Natural killer cell (primary cell): Measurements from ENCODE around the gene PYGM. TPM values are rescaled to one million over a fixed set of nuclear protein-coding genes. Genes with fewer than 3 reads are reported as not detected.

Source experiments
- ATAC-seq, 3 donors: fragments of 150-1000 bp in 2 of 3; fragments of 200-7000 bp in 1 of 3; cut with Tn5 transposase; 1 replicate in 1 of 3; 2 replicates in 2 of 3; pipeline ENCODE4 v1.10.0; 2021; ENCODE audit warnings: mild to moderate bottlenecking in 2 of 3, moderate library complexity in 2 of 3
- DNase-seq, 2 donors: peaks; one replicate each; pipeline versions ENCODE4 v3.0.0 to v3.0.0-alpha.2; 2013 to 2021; ENCODE audit warnings: mixed read lengths in 1 of 2
- H3K27ac ChIP-seq: one replicate; pipeline ENCODE4 v1.5.1; 2013; ENCODE audit warnings: mild to moderate bottlenecking, low read length
- H3K27me3 ChIP-seq: one replicate; pipeline ENCODE4 v1.6.1; 2013; ENCODE audit warnings: low read length; ENCODE audit not compliant: control insufficient read depth, insufficient read depth
- H3K36me3 ChIP-seq: one replicate; pipeline ENCODE4 v1.6.1; 2013; ENCODE audit warnings: low read length; ENCODE audit not compliant: control insufficient read depth, insufficient read depth
- H3K4me1 ChIP-seq: one replicate; pipeline ENCODE4 v1.6.1; 2013; ENCODE audit warnings: low read length; ENCODE audit not compliant: control insufficient read depth, insufficient read depth
- H3K4me3 ChIP-seq: one replicate; pipeline ENCODE4 v1.5.1; 2013; ENCODE audit warnings: low read length
- H3K9me3 ChIP-seq: one replicate; pipeline ENCODE4 v1.6.1; 2013; ENCODE audit warnings: low read length; ENCODE audit not compliant: control insufficient read depth, insufficient read depth
- H3K27ac Mint-ChIP-seq, 2 donors: one replicate each; pipeline ENCODE4 v1.8.0; 2022; ENCODE audit warnings: mild to moderate bottlenecking in 2 of 2, mixed read lengths in 2 of 2, moderate library complexity in 1 of 2
- H3K27me3 Mint-ChIP-seq, 2 donors: one replicate each; pipeline ENCODE4 v1.8.0; 2022; ENCODE audit warnings: low read depth in 2 of 2, mixed read lengths in 2 of 2
- H3K36me3 Mint-ChIP-seq: one replicate; pipeline ENCODE4 v1.8.0; 2022; ENCODE audit warnings: mixed read lengths
- H3K4me1 Mint-ChIP-seq, 2 donors: one replicate each; pipeline ENCODE4 v1.8.0; 2022; ENCODE audit warnings: mixed read lengths in 2 of 2
- H3K4me3 Mint-ChIP-seq: one replicate; pipeline ENCODE4 v1.8.0; 2022; ENCODE audit warnings: mild to moderate bottlenecking, moderate library complexity, mixed read lengths
- H3K9me3 Mint-ChIP-seq, 2 donors: one replicate each; pipeline ENCODE4 v1.8.0; 2022; ENCODE audit warnings: mixed read lengths in 2 of 2
- CTCF ChIP-seq: fragments of 200-600 bp; IDR thresholded peaks from one replicate; pipeline ENCODE4 v1.8.0; 2022; ENCODE audit warnings: antibody characterized with exemption
- WGBS: methylation state at CpG from one replicate; pipeline ENCODE4 v1.1.7; 2013; ENCODE audit warnings: missing lambda C conversion rate; ENCODE audit not compliant: insufficient coverage; 5-methylcytosine and 5-hydroxymethylcytosine counted together
- intact Hi-C: fragments of 100-400 bp; cut with micrococcal nuclease; formaldehyde crosslinking; loops from one replicate; pipeline ENCODE4 v1.14.2; 2022
- total RNA-seq, 4 donors: library from RNA; stranded (reverse); fragments of 120-200 nt in 1 of 4; gene quantifications; one replicate each; pipeline versions ENCODE4 v1.2.3 to v1.2.4, GENCODE V29; 2013 to 2022

PYGM gene
- total RNA-seq, 3 donors from 2014 or later (not counting 1 experiment from before 2014, with no cell fraction given): 4.1 to 8.4 (median 6.1) TPM

DNA sequence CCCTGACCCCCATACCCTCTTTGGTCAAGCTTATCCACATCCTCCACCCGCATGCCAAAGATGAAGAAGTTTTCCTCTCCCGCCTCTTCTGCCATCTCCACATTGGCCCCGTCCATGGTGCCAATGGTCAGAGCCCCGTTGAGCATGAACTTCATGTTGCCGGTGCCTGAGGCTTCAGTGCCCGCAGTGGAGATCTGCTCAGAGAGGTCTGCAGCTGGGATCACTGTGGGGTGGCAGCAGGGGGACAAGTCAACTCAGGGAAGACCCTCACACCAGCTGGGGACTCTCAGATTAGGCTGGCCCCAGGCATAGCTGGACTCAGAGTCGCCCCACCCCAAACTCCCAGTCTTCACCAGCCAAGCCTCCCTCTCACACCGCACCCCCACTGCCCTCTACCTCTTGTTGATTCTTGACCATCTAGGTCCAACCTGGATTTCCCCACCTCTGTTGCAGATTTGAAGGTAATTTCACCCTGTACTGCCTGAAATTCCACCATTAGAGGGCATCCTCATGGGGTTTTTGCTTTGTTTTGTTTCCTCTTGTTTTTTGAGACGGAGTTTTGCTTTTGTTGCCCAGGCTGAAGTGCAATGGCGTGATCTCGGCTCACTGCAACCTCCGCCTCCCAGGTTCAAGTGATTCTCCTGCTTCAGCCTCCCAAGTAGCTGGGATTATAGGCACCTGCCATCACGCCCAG lies 9.3 kb downstream of the PYGM start:
- ATAC-seq: no peak
- Mint-ChIP-seq H3K36me3 (no peaks in the 10 kb centered on the region), H3K27me3 (no peaks in the 10 kb centered on the region), H3K27ac (peak overlapping the region in 1 of 2 donors; percentile 29), H3K4me3 (no peak overlapping the region), H3K4me1 (peaks cover 22 to 40% of the 10 kb centered on the region in 2 donors), H3K9me3 (no peaks in the 10 kb centered on the region)
- H3K36me3 ChIP-seq: peaks cover 24% of the 10 kb centered on the region
- DNase-seq: peak in 1 of 2 donors; percentile 57
- no peaks in the 10 kb centered on the region for H3K9me3 ChIP-seq
- whole genome bisulfite sequencing: 93% methylated on average over 9 of the region's 13 CpGs
- H3K27me3 ChIP-seq: no peaks in the 10 kb centered on the region
- peaks cover 38% of the 10 kb centered on the region for H3K4me1 ChIP-seq
- no peak overlapping the region for H3K4me3 ChIP-seq
- intact Hi-C loops: no loop called here
- no peak overlapping the region for H3K27ac ChIP-seq
- TF ChIP-seq CTCF: no peak

DNA sequence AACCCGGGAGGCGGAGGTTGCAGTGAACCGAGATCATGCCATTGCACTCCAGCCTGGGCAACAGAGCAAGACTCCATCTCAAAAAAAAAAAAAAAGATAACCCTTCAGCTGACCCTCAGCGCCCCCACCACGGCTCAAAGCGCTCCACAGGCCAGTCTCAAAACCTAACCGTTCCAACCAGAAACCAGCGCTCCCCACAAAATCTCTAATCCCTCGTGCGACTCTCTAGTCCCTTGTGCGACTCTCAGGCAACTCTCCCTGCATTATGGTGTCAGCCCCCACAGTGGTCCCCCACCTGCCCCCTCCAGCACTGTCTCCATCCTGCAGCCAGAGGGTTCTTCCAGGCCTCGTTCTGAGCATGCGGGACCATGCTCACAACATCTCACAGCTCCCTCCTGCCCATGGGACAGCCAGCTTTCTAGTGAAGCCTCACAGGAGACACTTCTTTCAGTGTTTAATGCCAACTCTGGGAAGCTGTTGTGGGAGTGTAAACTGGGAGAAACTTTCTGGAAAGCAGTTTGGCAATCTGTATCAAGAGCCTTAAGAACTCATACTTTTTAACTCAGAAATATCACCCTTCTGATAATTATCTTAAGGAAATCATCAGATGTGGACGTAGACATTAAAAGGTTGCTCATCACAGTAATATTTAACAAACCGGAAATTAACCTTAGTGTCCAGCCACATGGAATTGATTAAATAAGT lies 11.7 kb downstream of the PYGM start:
- intact Hi-C loops: no loop called here
- 95% methylated on average over 15 of the region's 15 CpGs for WGBS
- Histone ChIP-seq H3K9me3 (no peaks in the 10 kb centered on the region), H3K36me3 (peaks cover 18% of the 10 kb centered on the region), H3K27ac (no peak overlapping the region), H3K4me1 (peaks cover 48% of the 10 kb centered on the region), H3K4me3 (no peak overlapping the region), H3K27me3 (no peaks in the 10 kb centered on the region)
- no peaks in the 10 kb centered on the region for H3K27me3 Mint-ChIP-seq
- no peaks in the 10 kb centered on the region for H3K36me3 Mint-ChIP-seq
- H3K4me3 Mint-ChIP-seq: peak overlapping the region; percentile 51
- H3K9me3 Mint-ChIP-seq: no peaks in the 10 kb centered on the region
- H3K4me1 Mint-ChIP-seq: peaks cover 31 to 52% of the 10 kb centered on the region in 2 donors
- DNase-seq (no peak), ATAC-seq (no peak)
- no peak for TF ChIP-seq CTCF
- H3K27ac Mint-ChIP-seq: peak overlapping the region; percentile 37 to 54

- Histone ChIP-seq H3K4me1 (peaks cover 50% of the 10 kb centered on the region), H3K36me3 (peaks cover 5% of the 10 kb centered on the region), H3K4me3 (no peak overlapping the region), H3K27ac (peak overlapping the region; percentile 85), H3K27me3 (no peaks in the 10 kb centered on the region), H3K9me3 (no peaks in the 10 kb centered on the region)
- Mint-ChIP-seq H3K4me1 (peaks cover 40 to 62% of the 10 kb centered on the region in 2 donors), H3K27me3 (no peaks in the 10 kb centered on the region), H3K9me3 (no peaks in the 10 kb centered on the region), H3K27ac (peak overlapping the region; percentile 95), H3K4me3 (peak overlapping the region; percentile 63), H3K36me3 (no peaks in the 10 kb centered on the region)
- no peak for TF ChIP-seq CTCF
- peak in 1 of 2 donors; percentile 32 for DNase-seq
- intact Hi-C loops: no loop called here
- 80% methylated on average over 10 of the region's 10 CpGs for WGBS
- no peak for ATAC-seq
These were observed 13.3 kb downstream of the PYGM start for GRCh38 chr11:64746486-64746885.
